ENCODE data around the gene FCRL1.

The FCRL1 gene, protein sequence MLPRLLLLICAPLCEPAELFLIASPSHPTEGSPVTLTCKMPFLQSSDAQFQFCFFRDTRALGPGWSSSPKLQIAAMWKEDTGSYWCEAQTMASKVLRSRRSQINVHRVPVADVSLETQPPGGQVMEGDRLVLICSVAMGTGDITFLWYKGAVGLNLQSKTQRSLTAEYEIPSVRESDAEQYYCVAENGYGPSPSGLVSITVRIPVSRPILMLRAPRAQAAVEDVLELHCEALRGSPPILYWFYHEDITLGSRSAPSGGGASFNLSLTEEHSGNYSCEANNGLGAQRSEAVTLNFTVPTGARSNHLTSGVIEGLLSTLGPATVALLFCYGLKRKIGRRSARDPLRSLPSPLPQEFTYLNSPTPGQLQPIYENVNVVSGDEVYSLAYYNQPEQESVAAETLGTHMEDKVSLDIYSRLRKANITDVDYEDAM

DNA sequence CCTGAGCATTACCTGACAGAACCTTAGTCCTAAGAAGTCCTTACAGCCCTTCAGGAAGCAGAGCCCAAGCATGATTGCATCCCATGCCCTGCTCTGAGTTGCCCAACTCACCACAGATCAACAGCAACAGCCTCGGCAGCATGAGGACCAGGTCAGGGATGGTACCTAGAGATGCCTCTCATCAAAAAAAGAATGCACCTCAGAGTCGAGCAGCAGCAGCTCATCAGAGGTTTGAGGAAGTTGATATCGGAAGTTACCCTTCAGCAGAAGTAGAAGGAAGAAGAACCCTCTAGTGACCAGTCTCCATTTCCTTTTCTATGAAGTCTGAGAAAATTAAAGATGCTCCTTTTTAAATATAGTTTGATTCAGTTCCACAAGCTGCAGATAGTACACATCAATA is at the start of gene FCRL1:
Gene FCRL1, minus strand, starts transcription at position 225 of the 400 bp plus-strand sequence. Its CDS starts 83 bp downstream, at position 142.
- no peak for DNase-seq (ENCODE audit: low read depth, low spot score)

DNA sequence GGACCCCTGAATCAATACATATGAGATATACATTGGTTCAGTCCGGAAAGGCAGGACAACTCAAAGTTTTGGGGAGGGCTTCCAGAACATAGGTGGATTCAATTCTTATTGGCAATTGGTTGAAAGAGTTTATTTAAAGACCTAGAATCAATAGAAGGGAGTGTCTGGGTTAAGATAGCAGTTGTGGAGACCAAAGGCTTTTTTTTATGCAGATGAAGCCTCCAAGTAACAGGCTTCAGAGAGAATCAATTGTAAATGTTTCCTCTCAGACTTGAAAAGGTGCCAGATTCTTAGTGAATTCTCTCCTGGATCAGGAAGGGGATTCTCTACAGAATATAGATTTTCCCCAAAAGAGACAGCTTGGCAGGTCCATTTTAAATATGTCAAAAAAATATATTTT is 48.7 kb upstream of the FCRL1 start:
- no peak for DNase-seq (ENCODE audit: low read depth, low spot score)

DNA sequence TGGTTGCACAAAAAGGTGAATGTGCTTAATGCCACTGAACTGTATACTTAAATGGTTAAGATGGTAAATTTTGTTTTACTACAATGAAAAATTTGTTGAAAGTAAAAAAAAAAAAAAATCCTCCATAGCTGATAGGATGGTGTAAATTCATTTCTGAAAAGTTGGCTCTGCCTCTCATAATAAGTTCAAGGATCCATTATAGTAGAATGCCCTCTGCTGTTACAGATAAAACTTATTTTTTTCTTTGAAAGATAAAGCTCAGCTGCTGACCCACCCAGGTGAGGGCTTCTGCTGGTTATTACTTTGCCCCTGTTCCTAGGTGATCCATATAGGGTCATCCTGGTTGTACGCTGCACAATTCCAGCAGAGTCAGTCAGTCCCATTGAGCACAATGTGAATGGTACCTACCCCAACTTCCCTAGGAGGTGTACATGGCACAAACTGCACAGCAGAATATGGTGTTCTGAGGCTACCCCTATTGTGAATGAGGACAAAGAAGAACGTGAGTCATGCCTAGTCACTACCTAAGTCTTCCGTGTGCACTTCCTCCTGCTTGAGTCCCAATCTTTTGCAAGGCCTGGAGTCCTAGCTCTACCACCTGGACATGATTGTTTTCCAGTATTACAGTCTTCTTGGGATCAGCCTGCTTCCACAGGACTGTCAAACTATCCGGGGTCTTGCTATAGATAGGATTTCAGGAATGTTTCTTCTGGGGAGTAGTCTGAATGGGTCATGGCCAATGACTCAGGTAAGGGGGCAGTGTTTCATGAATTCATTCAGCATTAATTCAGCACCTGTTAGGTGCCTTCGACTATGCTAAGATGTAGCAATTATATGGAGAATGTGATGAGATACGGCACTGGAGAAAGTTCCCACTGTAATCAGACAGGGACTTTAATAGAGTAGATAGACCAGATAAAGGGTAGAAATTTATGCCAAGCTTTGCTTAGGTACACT is 42.5 kb upstream of the FCRL1 start:
- DNase-seq (ENCODE audit: low read depth, low spot score), result no peak

DNA sequence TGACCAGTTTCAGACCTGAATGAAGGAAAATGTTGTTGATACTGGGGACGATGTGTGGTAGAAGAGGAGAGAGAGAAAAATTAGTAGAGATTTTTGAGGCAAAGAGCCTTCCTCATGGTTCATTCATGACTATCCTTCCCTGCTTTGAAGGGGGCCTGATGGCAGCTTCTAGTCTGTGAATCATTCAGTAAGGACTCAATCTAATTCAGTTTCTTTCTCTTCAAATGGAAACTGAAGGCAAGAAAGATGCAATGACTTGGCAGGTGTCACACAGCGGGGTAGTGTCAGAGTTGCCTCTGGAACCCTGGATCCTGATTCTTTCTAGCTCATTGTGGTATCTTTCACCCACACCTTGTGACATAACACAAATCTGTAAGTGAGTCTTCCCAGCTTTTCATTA is 36.6 kb upstream of the FCRL1 start:
- no peak for DNase-seq (ENCODE audit: low read depth, low spot score)

DNA sequence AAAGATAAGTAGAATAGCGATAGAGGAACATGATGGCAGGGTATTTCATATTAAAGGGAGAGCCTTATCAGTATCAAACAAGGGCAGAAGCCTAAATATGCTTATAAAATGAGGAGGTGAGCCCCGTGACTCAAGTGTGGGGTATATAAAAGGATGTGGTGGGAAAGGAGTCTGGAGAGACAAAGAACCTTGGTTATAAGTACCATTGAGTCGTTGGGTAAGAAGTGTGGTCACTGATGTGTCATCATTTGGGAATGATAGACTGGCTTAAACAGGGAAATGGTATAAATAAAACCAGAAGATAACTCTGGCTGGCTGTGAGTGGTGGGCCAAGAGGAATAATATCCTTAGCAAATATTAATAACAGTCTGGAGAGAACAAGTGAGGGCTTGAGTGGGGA is 32.6 kb upstream of the FCRL1 start:
- DNase-seq (ENCODE audit: low read depth, low spot score), result no peak

DNA sequence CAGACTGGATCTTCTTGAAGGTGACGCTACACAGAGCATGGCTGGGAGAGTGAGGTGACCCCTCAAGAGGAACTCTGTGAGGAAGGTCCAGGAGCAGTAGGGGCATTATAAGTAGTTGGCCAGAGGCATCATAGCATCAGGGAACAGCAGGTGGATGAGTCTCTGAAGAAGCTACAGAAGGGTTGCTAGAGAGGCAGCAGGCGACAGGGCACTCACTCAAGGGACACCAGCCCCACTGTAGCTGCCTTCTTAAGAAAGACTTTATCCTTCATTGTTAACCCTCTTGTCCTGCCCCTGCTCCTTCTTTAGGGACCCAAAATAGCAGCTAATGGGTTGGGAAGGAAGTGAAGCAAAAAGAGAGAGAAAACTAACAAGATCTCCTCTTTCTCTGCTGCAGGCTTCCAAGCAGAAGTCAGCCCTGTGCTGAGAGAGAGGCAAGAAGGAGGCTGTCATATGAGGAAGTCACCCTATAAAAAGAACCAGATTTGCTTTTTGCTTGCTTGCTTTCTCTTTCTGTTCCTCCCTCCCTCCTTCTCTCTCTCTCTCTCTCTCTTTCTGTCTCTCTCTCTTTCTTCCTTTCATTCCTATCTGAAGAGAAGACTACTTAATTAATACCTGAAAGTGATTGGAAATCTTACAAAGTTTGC is 29.4 kb upstream of the FCRL1 start:
- no peak for DNase-seq (ENCODE audit: low read depth, low spot score)

DNA sequence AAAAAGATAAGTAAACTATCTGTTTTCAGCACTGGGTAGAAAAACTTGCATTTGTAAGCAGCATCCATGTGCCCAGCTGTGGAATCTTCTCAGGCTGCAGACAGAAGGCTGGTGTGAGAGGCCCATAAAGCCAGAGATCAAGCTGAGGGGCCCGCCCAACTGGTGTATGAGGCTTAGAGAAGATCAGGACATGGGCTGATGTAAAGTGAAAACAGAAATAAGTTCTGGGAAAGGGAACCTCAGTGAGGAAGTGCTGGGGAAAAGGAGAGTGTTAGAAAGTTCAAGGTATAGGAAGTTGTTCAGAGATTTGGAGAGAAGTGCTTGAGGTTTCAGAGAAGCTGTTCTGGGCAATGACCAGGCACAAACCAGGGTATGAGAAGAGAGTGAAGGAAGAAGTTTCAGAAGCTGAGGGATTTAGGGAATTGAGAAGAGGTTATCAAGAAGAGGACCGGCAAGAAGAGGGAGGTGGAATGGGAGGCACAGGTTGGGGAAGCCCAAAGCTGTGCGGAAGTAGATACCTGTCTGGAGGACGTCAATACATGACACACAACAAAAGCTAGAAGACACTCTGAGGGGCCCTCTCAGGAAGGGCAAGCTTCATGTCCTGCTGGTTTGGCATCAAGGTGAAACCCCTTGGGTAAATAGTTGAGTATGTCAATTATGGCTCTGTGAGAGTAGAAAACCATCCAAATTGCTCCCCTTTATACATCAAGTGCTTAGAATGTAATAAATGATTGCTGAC is 24.3 kb upstream of the FCRL1 start:
- no peak for DNase-seq (ENCODE audit: low read depth, low spot score)

DNA sequence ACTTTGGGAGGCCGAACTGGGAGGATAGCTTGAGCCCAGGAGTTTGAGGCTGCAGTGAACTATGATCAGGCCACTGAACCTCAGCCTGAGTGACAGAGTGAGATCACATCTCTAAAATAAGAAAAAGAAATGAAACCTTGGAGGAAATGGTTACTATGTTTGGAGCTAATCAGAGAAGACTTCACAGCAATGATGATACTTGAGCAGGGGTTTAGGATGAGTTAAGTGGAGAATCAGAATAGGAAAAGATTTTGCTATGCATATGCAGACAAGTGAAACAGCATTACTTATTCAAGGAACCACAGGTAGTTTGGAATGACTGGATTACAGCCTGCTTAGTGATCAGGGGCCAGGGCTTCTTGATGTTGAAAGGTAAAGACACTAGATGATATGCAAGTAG is 23.0 kb upstream of the FCRL1 start:
- DNase-seq (ENCODE audit: low read depth, low spot score), result no peak

DNA sequence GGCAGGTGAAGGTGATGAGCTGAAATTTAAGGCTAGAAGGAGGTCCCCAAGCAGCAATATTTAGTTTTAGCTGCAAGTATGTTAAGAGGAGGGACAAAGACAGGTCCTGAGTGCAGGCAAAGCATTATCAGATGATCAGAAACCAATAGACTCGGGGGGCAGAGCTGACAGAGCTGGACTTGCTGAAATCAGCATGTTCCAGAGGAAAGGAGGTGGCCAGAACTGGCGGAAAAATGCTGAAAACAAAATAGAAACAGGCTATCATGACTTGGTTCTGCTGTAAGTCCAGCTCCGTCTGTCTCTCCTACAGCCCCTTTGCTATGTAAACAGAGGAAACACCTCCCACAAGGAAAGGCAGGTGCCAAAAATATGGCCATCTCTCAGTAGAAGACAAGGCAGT is 21.8 kb upstream of the FCRL1 start, which contains the start of gene CD5L:
Gene CD5L, minus strand, starts transcription at position 101 of the 400 bp plus-strand sequence. CDS start 107 bp downstream, outside the sequence.
- DNase-seq (ENCODE audit: low read depth, low spot score), result no peak

DNA sequence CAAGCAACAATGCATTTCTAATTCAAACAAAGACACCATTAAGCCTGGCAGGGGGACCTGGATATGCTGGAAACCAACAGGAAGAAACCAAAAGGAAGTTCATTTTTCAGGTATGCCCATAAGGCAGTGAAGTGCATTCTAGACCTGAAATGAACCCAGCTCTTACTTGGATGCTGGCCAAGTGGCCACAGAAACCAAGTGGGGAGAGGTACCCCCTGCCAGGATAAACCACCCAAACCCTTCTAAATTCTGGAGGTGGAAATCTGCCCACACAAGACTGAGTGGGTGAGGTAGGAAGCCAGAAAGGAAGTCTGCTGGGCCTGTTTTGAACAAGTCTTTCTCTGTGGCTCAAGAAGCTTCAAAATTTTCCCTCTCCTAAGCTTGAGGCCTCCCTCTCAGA is 19.0 kb upstream of the FCRL1 start:
- no peak for DNase-seq (ENCODE audit: low read depth, low spot score)

DNA sequence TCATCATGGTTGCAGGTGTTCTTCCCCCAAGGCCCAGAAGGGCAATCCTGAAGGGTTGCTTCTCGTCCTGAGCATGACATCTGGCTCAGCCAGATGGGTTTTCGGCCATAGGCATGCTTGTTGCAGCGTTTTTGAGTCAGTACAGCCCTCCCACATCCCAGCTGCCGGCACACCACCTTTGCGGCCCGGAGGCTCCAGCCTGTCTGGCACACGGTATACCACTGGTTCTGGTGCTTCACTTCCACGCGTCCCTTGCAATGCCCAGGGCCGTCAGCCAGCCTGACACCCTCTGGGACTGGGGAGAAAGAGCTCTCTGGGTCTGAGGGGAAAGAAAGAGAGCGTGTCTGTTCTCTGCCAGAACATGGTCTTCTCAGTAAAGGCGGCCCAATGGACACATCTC is 14.5 kb upstream of the FCRL1 start:
- no peak for DNase-seq (ENCODE audit: low read depth, low spot score)

DNA sequence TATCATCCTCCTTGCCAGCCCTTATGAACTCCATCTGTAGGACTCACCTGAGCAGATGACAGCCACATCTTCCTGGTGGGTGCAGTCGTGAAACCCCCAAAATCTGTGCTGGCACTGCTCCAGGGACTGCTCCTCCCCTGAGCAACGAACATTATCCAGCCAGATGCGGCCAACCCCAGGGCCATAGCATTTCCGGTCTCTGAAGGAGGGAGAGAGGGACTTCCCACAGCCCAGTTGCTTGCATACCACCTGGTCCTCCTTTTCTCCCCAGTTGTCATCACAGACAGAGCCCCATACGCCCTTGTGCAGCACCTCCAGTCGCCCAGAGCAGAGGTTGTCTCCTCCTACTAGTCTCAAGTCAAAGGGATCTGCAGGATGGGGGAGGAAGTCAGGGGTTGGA is 13.2 kb upstream of the FCRL1 start:
- DNase-seq (ENCODE audit: low read depth, low spot score), result no peak

DNA sequence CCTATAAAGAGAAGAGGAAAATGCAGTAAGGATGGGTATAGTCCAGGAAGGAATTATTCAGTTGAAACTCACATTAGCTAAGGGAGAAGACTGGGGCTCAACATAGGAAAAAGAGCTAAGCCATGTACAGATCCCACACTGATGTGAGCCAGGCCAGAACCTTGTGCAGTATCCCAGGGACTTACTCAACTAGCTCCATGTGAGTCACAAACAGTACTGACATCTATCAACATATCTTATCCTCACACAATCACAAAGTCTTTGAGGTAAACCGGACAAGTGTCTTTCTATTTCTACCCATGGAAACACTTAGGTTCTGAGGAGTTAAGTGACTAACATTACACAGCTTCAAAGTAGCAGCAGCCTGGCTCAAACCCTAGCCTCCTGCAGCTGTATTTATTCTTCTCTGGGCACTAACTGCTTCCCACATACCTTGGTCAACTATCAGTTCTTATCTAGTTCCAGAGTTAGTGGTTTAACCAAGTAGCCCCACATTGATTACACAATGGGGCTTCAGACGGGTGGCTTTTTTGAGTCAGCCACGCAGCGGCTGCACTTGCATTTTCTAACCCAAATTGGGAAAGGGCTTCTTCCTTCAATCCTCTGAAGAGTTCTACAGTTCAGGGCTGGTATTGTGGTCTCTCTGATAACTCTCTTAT is 12.2 kb upstream of the FCRL1 start:
- DNase-seq (ENCODE audit: low read depth, low spot score), result no peak

DNA sequence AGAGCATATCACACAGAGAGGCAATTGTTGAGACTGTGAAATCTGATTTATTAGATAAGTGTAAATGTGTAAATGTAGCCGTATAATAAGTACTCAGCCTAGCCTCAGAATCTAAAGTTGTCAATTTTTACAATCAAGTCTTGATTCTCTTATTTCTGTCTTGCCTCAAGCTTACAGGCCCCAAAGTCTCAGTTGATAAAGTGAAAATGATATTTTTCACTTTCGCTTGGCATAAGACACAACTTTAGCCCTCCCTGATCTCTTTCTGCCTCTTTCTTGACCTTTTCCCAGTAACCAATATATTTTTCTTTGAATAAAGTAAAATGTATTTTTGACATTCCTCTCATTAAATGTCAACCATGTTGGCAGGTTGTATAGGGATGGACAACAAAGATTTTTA is 11.0 kb upstream of the FCRL1 start:
- no peak for DNase-seq (ENCODE audit: low read depth, low spot score)

DNA sequence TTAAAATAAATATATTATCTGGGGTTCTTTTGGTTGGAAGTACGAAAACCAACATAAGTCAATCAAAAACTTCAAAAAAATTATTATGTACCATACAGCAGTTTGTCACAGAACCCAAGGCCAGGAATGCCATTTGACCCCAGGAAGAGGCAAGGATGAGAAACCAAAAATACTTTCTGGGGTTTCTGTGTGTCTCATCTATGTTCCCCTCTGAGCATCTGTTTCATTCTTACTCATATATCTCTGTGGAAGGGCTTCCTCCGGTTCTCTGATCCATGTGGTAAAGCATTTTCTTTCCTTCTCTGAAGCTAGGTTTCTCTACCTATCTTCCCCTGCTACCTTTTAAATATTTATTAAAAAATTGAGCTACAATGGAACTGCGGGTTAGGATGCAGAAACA is 9.8 kb upstream of the FCRL1 start:
- no peak for DNase-seq (ENCODE audit: low read depth, low spot score)

DNA sequence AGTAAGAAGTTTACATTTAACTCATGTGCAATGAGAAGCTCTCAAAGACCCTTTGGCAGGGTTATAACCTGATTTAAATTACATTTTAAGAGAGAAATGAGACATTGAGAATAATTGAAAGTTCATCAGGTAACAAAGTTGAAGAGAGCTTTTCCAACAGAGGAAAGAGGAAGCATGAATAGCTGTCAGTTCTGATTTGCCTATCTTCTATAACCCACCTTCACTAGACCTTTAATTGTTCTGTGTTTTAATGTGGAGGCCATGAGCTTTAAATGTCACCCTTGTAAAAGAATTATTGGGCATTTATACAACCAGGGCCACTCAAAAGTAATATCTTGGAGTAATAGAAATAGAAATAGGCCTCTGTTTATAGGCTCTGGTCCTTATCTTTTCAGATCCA is 9.3 kb upstream of the FCRL1 start:
- no peak for DNase-seq (ENCODE audit: low read depth, low spot score)

DNA sequence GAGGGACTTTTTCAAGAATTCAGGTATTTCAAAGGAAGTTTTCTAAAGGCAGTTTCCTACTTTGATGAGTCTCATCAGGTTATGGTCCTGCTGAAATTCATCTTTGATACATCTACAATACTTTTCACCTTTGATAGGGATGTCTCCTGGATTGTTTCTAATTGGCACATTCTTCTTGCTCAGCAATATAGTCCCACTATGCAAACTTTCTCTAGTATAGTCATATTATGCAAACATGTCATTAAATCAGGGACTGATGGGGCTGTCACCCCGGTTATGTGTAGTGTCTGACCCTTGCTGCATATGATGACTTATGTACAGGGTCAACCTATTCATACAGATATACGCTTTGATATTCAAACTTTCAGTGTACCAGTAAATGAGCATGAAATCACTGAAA is 379 bp upstream of the FCRL1 start:
- no peak for DNase-seq (ENCODE audit: low read depth, low spot score)

DNA sequence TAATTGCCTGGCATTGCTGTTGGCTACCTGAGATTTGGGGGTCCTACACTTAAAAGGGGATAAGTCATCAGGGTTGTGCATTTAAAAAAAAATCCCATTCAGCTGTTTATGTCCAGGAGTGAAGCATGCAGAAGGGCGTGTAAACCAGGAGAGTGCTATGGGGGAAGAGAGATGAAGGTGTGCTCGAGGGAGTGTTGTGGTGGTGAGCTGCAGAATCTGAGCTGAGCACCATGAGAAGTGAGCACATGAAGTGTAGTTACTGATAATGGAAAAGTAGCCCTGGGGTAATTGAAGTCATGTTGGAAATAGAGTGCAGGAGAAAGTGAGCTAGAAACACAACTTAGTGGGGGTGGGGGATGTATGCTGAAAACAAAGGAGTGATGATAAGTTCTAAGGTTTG is 705 bp downstream of the FCRL1 start:
- no peak for DNase-seq (ENCODE audit: low read depth, low spot score)

DNA sequence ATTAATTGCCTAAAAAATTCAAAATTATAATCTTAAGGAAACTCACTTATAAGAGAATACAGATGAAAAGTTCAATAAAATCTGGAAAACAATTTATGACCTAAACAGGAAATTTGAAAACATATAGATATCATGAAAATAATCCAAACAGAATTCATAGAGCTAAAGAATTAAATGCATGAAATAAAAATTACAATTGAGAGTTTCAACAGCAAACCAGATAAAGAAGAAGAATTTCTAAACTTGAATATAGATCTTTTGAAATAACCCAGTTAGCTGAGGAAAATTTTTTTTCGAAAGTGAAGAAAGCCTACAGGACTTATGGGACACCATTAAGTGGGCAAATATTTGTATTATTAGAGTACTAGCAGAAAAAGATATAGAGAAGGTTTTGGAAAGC is 6.7 kb downstream of the FCRL1 start:
- DNase-seq (ENCODE audit: low read depth, low spot score), result no peak

DNA sequence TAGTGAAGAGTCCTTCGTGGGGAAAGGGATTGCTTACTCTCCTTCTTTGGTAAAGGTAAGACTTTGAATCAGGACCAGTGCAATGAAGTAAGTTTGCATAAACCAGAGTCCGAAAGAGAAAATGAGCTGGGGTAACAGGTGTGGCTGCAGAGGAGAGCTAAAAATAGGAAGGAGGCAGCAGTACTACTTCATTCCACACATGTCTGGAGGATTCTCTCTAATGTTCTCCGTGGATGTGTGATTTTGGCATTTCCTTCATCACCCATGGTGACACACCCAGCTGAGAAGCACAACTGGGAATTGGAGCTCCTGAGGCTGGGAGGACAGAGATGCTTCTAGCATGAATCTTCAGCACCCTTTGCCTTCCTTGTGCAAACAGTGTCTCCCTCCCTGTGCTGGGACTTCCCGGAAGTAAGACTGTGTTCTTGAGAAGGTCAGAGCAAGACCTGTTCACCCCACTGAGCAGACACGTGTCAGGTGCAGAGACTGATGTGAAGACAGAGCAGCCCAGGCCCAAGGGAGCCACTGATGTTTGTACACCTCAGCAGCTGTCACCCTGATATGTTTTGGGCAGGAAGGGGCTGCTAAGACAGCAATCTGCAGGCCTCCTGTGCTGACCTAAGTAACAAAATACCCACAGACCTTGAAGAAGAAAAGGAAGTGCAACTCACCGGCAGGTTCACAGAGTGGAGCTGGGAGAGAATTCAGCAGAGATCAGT is 13.3 kb downstream of the FCRL1 start:
- DNase-seq (ENCODE audit: low read depth, low spot score), result no peak
